ENCODE data around the gene EPHB6.

EPHB6 gene

DNA sequence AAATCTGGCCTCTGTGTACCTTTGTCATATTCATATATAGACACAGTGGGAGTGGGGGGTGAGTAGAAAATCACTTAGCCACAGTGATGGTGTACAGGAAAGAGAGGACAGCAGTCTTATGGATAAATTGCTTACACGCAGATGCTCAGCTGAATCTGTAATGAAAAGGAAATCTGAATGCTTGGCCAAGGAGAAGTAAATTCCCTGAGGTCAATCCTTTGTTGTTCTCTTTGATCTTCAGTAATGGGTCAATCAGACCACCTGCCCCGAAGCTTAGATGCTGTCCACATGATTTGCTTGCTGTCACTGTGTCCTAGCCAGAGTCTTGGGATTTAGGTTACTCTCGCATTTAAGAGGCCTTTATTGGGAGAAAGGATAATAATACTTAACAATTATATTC is 18.4 kb upstream of the EPHB6 start:
- H3K4me3 ChIP-seq (ENCODE audit: low read depth, low read length) = no peak overlapping the region

DNA sequence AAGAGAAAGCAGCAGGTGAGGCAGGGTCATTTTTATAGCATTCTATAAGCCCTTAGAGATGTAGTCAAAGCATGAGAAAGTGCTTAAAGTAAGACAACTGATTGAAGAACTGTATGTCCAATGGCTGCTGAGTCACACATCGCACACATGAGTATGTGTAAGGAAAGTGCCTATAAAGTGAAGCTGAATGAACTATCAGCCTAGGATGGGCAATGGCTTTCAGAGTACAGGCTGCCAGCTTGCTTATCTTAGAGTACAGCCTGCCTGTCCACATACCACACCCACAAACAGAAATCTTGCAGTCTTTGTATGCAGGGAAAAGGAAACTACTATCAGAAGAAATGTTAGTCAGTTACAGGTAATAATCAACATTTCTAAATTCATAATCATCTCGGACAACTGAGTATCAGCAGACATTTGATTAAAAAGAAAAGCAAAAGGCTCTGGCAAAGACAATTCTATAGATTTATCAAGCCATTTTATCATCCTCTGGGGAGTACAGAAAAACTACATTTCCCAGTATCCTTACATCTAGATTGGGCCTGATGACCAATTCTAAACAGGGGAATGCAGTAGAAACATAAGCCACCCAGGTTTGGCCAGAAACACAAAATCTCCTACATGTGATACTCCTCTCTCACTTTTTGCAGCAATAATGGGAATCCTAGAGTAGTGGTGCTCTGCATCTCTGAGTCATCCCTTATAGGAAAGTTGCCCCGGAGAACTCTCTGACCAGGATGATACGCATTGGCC is 16.2 kb upstream of the EPHB6 start:
- no peak overlapping the region for H3K27ac ChIP-seq
- H3K4me3 ChIP-seq (ENCODE audit: low read depth, low read length) = no peak overlapping the region
- DNase-seq = no peak
- peaks cover 2% of the 10 kb centered on the region for H3K9me3 ChIP-seq (ENCODE audit: severe bottlenecking)
- TF ChIP-seq, protein P1, sequence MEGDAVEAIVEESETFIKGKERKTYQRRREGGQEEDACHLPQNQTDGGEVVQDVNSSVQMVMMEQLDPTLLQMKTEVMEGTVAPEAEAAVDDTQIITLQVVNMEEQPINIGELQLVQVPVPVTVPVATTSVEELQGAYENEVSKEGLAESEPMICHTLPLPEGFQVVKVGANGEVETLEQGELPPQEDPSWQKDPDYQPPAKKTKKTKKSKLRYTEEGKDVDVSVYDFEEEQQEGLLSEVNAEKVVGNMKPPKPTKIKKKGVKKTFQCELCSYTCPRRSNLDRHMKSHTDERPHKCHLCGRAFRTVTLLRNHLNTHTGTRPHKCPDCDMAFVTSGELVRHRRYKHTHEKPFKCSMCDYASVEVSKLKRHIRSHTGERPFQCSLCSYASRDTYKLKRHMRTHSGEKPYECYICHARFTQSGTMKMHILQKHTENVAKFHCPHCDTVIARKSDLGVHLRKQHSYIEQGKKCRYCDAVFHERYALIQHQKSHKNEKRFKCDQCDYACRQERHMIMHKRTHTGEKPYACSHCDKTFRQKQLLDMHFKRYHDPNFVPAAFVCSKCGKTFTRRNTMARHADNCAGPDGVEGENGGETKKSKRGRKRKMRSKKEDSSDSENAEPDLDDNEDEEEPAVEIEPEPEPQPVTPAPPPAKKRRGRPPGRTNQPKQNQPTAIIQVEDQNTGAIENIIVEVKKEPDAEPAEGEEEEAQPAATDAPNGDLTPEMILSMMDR (IDR thresholded peaks at IDR 0.05; ENCODE audit: low read depth, low read length) = no peak
- H3K27me3 ChIP-seq (ENCODE audit: insufficient read depth, low read depth, severe bottlenecking) = no peaks in the 10 kb centered on the region
- H3K36me3 ChIP-seq = no peaks in the 10 kb centered on the region

More for the DNA sequence above, 18.4 kb upstream of the EPHB6 start:
- Histone ChIP-seq H3K9me3 (ENCODE audit: severe bottlenecking) (peaks cover 2% of the 10 kb centered on the region), H3K27me3 (ENCODE audit: insufficient read depth, low read depth, severe bottlenecking) (no peaks in the 10 kb centered on the region), H3K36me3 (no peaks in the 10 kb centered on the region), H3K27ac (no peak overlapping the region)
- TF ChIP-seq, protein P1 (IDR thresholded peaks at IDR 0.05; ENCODE audit: low read depth, low read length) = no peak
- DNase-seq = peak; percentile 38

GRCh38 chr7:142842251-142842766 is 12.6 kb upstream of the EPHB6 start:
- Histone ChIP-seq H3K27ac (no peak overlapping the region), H3K36me3 (no peaks in the 10 kb centered on the region), H3K9me3 (ENCODE audit: severe bottlenecking) (peaks cover 2% of the 10 kb centered on the region), H3K27me3 (ENCODE audit: insufficient read depth, low read depth, severe bottlenecking) (no peaks in the 10 kb centered on the region), H3K4me3 (ENCODE audit: low read depth, low read length) (no peak overlapping the region)
- TF ChIP-seq, protein P1 (IDR thresholded peaks at IDR 0.05; ENCODE audit: low read depth, low read length) = no peak
- DNase-seq = no peak

GRCh38 chr7:142847353-142847752 is 7.5 kb upstream of the EPHB6 start:
- H3K9me3 ChIP-seq (ENCODE audit: severe bottlenecking) = no peaks in the 10 kb centered on the region
- H3K4me3 ChIP-seq (ENCODE audit: low read depth, low read length) = no peak overlapping the region
- DNase-seq = no peak
- H3K27me3 ChIP-seq (ENCODE audit: insufficient read depth, low read depth, severe bottlenecking) = no peaks in the 10 kb centered on the region
- TF ChIP-seq, protein P1 (IDR thresholded peaks at IDR 0.05; ENCODE audit: low read depth, low read length) = no peak
- H3K36me3 ChIP-seq = no peaks in the 10 kb centered on the region
- no peak overlapping the region for H3K27ac ChIP-seq

GRCh38 chr7:142851269-142851668 is 3.6 kb upstream of the EPHB6 start:
- H3K36me3 ChIP-seq = no peaks in the 10 kb centered on the region
- no peak for DNase-seq
- no peak overlapping the region for H3K27ac ChIP-seq
- no peaks in the 10 kb centered on the region for H3K9me3 ChIP-seq (ENCODE audit: severe bottlenecking)
- H3K4me3 ChIP-seq (ENCODE audit: low read depth, low read length) = no peak overlapping the region
- peaks cover 7% of the 10 kb centered on the region for H3K27me3 ChIP-seq (ENCODE audit: insufficient read depth, low read depth, severe bottlenecking)
- TF ChIP-seq, protein P1 (IDR thresholded peaks at IDR 0.05; ENCODE audit: low read depth, low read length) = no peak

All from WERI-Rb-1 (cell line).